HUES6 (cell line): Measurements from ENCODE around the gene NDUFAF2.

Experiments
- H3K27ac ChIP-seq: 2 replicates; pipeline ENCODE4 v1.7.0; 2013; ENCODE audit warnings: low read depth, mild to moderate bottlenecking, low read length, inconsistent platforms
- H3K27me3 ChIP-seq: 2 replicates; pipeline ENCODE4 v1.6.1; 2013; ENCODE audit warnings: low read length; ENCODE audit not compliant: control insufficient read depth, insufficient read depth
- H3K36me3 ChIP-seq: 2 replicates; pipeline ENCODE4 v1.6.1; 2013; ENCODE audit warnings: low read length; ENCODE audit not compliant: control insufficient read depth, insufficient read depth
- H3K4me1 ChIP-seq: 2 replicates; pipeline ENCODE4 v1.6.1; 2013; ENCODE audit warnings: low read length; ENCODE audit not compliant: control insufficient read depth, insufficient read depth
- H3K4me3 ChIP-seq: 2 replicates; pipeline ENCODE4 v1.5.1; 2013; ENCODE audit warnings: low read depth, low read length
- H3K9ac ChIP-seq: one replicate; pipeline ENCODE4 v1.6.1; 2013; ENCODE audit warnings: mild to moderate bottlenecking, low read length
- H3K9me3 ChIP-seq: 2 replicates; pipeline ENCODE4 v1.6.1; 2013; ENCODE audit warnings: low read depth, low read length; ENCODE audit not compliant: control insufficient read depth, insufficient read depth

The NDUFAF2 gene

GRCh38 chr5:61119066-61119465, 174.1 kb downstream of the NDUFAF2 start:
- Histone ChIP-seq H3K4me3 (no peak overlapping the region), H3K9ac (no peak overlapping the region), H3K9me3 (no peaks in the 10 kb centered on the region), H3K27me3 (no peaks in the 10 kb centered on the region), H3K4me1 (no peaks in the 10 kb centered on the region), H3K36me3 (no peaks in the 10 kb centered on the region), H3K27ac (no peak overlapping the region)

- no peak overlapping the region for H3K9ac ChIP-seq
- no peaks in the 10 kb centered on the region for H3K4me1 ChIP-seq
- H3K27ac ChIP-seq: no peak overlapping the region
- H3K36me3 ChIP-seq: no peaks in the 10 kb centered on the region
- no peaks in the 10 kb centered on the region for H3K9me3 ChIP-seq
- no peak overlapping the region for H3K4me3 ChIP-seq
- no peaks in the 10 kb centered on the region for H3K27me3 ChIP-seq
These were observed 175.5 kb downstream of the NDUFAF2 start for GRCh38 chr5:61120534-61120933.

- H3K9ac ChIP-seq: no peak overlapping the region
- no peak overlapping the region for H3K27ac ChIP-seq
- H3K4me1 ChIP-seq: no peaks in the 10 kb centered on the region
- no peaks in the 10 kb centered on the region for H3K27me3 ChIP-seq
- no peaks in the 10 kb centered on the region for H3K36me3 ChIP-seq
- H3K9me3 ChIP-seq: no peaks in the 10 kb centered on the region
- no peak overlapping the region for H3K4me3 ChIP-seq
These were observed 178.1 kb downstream of the NDUFAF2 start for GRCh38 chr5:61123145-61123544.

- Histone ChIP-seq H3K36me3 (no peaks in the 10 kb centered on the region), H3K9me3 (no peaks in the 10 kb centered on the region), H3K4me3 (no peak overlapping the region), H3K9ac (no peak overlapping the region), H3K4me1 (no peaks in the 10 kb centered on the region), H3K27ac (no peak overlapping the region), H3K27me3 (no peaks in the 10 kb centered on the region)
These were observed 185.3 kb downstream of the NDUFAF2 start for GRCh38 chr5:61130289-61130688.

GRCh38 chr5:61132559-61132958, 187.6 kb downstream of the NDUFAF2 start:
- Histone ChIP-seq H3K9ac (no peak overlapping the region), H3K4me3 (no peak overlapping the region), H3K36me3 (no peaks in the 10 kb centered on the region), H3K27me3 (no peaks in the 10 kb centered on the region), H3K9me3 (no peaks in the 10 kb centered on the region), H3K4me1 (no peaks in the 10 kb centered on the region), H3K27ac (no peak overlapping the region)

- Histone ChIP-seq H3K4me3 (no peak overlapping the region), H3K36me3 (no peaks in the 10 kb centered on the region), H3K9ac (no peak overlapping the region), H3K27ac (no peak overlapping the region), H3K27me3 (no peaks in the 10 kb centered on the region), H3K4me1 (no peaks in the 10 kb centered on the region; the same call in 1 of the 2 replicates), H3K9me3 (no peaks in the 10 kb centered on the region)
These were observed 192.8 kb downstream of the NDUFAF2 start for GRCh38 chr5:61137835-61138234.

GRCh38 chr5:61139094-61139873, 194.3 kb downstream of the NDUFAF2 start:
- no peak overlapping the region for H3K4me3 ChIP-seq
- no peaks in the 10 kb centered on the region for H3K36me3 ChIP-seq
- no peak overlapping the region for H3K9ac ChIP-seq
- H3K4me1 ChIP-seq: no peaks in the 10 kb centered on the region; the same call in 1 of the 2 replicates
- H3K27ac ChIP-seq: no peak overlapping the region
- no peaks in the 10 kb centered on the region for H3K9me3 ChIP-seq
- no peaks in the 10 kb centered on the region for H3K27me3 ChIP-seq

- Histone ChIP-seq H3K9ac (no peak overlapping the region), H3K36me3 (no peaks in the 10 kb centered on the region), H3K4me3 (no peak overlapping the region), H3K9me3 (no peaks in the 10 kb centered on the region), H3K27me3 (no peaks in the 10 kb centered on the region), H3K4me1 (no peaks in the 10 kb centered on the region; the same call in 1 of the 2 replicates), H3K27ac (no peak overlapping the region)
These were observed 194.9 kb downstream of the NDUFAF2 start for GRCh38 chr5:61139931-61140330.

- H3K4me1 ChIP-seq: no peaks in the 10 kb centered on the region; the same call in 1 of the 2 replicates
- H3K9ac ChIP-seq: no peak overlapping the region
- no peaks in the 10 kb centered on the region for H3K36me3 ChIP-seq
- H3K4me3 ChIP-seq: no peak overlapping the region
- H3K9me3 ChIP-seq: no peaks in the 10 kb centered on the region
- no peaks in the 10 kb centered on the region for H3K27me3 ChIP-seq
- no peak overlapping the region for H3K27ac ChIP-seq
These were observed 196.8 kb downstream of the NDUFAF2 start for GRCh38 chr5:61141801-61142200.

- Histone ChIP-seq H3K27ac (no peak overlapping the region), H3K4me1 (no peaks in the 10 kb centered on the region; the same call in 1 of the 2 replicates), H3K36me3 (no peaks in the 10 kb centered on the region), H3K9me3 (no peaks in the 10 kb centered on the region), H3K27me3 (no peaks in the 10 kb centered on the region), H3K9ac (no peak overlapping the region), H3K4me3 (no peak overlapping the region)
These were observed 197.4 kb downstream of the NDUFAF2 start for GRCh38 chr5:61142391-61142790.

- no peaks in the 10 kb centered on the region for H3K36me3 ChIP-seq
- no peaks in the 10 kb centered on the region; the same call in 1 of the 2 replicates for H3K4me1 ChIP-seq
- H3K27me3 ChIP-seq: no peaks in the 10 kb centered on the region
- no peak overlapping the region for H3K27ac ChIP-seq
- no peak overlapping the region for H3K9ac ChIP-seq
- no peak overlapping the region for H3K4me3 ChIP-seq
- H3K9me3 ChIP-seq: no peaks in the 10 kb centered on the region
These were observed 197.8 kb downstream of the NDUFAF2 start for GRCh38 chr5:61142811-61143210.
